HG03025 (cell line): Measurements from ENCODE around the gene PSMF1.
A peak's percentile ranks its signal among the peaks of the same experiment; 100 is the strongest.

ENCODE experiments used
- ATAC-seq: cut with Tn5 transposase; IDR thresholded peaks from one replicate; pipeline ENCODE4 v1.9.1; 2021; ENCODE audit warnings: mild to moderate bottlenecking, moderate library complexity; ENCODE audit not compliant: unreplicated experiment, low FRiP score

PSMF1 gene

DNA sequence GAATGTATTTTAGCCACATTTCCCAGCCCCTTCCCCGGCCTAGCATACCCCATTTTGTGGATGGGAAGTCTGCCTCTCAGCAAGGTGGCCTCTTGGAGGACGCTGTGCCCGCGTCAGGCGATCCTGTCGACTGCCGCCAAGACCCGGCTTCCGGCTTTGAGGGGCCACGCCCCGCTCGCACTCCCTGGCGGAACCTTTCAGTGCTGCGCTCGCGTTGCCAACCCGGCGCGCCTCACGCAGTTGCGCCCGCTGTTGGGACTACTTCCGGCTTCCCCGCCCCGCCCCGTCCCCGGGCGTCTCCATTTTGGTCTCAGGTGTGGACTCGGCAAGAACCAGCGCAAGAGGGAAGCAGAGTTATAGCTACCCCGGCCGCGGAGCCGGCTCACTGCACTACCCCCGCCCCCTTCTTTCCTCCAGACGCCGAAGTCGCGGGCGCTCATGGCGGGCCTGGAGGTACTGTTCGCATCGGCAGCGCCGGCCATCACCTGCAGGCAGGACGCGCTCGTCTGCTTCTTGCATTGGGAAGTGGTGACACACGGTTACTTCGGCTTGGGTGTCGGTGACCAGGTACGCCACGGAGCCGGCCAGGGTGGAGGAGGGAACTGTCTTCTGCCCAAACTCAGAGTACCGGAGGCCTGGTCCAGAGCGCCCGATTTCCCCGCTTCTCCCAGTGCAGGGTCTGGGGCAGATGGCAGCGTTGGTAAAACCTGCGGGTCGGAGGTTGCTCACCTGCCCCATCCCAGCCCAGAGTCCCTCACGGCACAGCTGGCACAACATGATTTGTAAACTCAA lies at the start of gene PSMF1:
TSS of gene PSMF1 (plus strand) at position 267 of the 792 bp plus-strand sequence. CDS start at position 439, 172 bp downstream.
- peak; percentile 91 for ATAC-seq

DNA sequence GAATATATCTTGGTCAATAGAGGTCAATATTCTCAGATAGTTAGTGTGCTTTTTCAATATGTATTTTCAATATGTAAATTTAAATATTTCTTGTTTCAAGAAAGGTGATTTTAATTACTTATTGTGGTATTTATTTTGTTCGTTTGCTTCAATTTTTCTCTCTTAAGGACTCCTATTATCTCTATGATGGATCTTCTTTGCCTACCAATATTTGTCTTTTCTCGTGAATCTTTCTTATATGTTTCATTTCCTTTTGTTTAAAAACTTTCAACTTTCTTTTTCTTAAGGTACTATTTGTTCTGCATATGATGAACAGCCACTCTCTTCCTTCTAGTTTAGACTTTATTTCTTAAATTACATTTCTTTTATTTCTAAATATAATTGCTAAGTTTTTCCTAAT lies 46.1 kb upstream of the PSMF1 start:
- no peak for ATAC-seq

- ATAC-seq = no peak
These were observed 42.8 kb upstream of the PSMF1 start for GRCh38 chr20:1075616-1076015.

GRCh38 chr20:1081891-1082290 lies 36.5 kb upstream of the PSMF1 start:
- no peak for ATAC-seq

DNA sequence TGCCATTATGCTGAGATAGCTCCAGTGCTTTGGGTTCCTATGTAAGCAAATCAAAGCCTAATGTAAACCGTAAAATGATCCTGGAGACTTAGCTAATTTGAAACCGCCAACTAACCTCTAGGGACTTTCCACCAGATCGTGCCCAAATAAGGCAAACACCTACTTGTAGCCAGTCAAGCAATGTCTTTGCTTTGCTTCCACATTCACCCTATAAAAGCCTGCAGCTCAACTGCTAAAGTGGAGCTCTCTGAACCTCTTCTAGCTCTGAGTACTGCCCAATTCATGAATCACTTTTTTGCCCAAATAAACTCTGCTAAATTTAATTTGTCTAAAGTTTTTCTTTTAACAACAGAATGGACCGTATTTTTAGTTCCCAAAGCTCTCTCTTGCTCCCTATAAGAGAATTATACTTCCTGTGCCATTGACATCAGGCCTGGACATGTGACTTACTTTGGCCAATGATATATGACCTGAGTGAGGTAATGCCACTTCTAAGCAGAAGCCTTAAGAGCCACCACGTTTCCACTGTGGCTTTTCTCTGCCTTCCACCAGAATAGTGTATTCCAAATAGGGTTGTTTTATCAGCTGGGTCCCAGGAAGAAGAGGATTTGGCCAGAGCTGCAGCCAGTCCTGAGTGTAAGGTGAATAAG lies 34.8 kb upstream of the PSMF1 start:
- no peak for ATAC-seq

DNA sequence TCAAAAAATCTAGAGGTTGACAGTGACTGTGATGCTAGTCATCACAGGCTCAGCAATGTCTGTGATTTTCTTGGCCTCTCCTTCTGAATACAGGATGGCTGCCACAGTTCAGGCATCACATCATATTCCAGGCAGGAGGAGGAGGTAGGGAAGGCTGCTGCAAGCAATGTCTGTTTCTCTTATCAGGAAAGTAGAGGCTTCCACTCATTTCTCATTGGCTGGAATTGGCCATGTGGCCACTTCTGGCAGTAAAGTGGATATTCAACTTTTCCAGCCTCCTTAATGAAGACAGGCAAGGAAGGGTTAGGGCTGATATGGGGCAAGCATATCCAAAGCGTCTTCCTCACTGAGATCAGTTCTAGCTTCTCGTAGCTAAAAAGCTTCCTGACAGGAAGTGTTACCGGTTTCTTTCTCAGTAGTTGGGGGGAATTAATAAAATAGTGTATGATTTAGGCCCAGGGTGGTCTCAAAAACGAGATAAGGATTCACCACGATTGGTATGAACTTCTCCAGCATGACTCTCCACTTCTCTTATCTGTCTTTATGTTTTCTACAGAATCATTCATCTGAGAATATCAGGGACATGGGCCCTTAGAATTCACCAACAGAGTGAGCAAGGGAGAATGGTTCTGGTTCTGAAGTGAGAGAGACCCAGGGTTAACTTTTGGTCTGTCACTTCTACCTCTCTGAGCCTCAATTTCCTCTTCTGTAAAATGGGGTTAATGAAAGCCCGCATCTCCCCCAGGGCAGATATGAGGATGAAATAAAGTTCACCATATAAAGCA lies 32.7 kb upstream of the PSMF1 start:
- no peak for ATAC-seq

- ATAC-seq = no peak
These were observed 31.9 kb upstream of the PSMF1 start for GRCh38 chr20:1086277-1087213.

DNA sequence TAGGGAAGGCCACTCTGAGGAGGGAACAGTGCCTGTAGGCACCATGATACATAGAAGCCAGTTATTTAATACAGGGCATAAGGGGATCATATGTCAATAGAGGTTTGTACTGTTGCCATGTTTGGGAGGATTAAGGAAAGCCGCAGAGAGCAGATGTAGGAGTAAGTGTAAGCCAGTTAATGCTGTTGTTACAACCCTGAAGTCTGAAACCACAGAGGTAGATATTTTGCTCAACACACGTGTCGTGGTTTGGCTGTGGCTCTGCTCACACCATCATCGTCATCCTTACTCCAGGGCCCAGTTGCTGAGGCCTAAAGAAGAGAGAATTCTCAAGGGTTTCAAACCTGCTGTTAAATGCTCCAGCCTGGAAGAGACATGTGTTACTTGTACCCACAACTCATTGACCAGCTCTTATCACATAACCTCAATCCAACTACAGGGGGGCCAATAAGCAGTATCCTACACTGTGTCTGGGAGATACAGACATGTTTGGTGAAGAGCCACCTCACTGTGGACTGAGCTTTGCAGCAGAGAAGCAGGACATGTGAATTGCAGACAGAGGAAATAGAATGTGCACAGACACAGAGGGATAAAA lies 31.0 kb upstream of the PSMF1 start:
- no peak for ATAC-seq

GRCh38 chr20:1094751-1095150 lies 23.7 kb upstream of the PSMF1 start:
- no peak for ATAC-seq

- no peak for ATAC-seq
These were observed 16.9 kb upstream of the PSMF1 start for GRCh38 chr20:1101533-1101932.

- no peak for ATAC-seq
These were observed 16.4 kb upstream of the PSMF1 start for GRCh38 chr20:1102016-1102415.

GRCh38 chr20:1103751-1104150 lies 14.7 kb upstream of the PSMF1 start:
- ATAC-seq = no peak

DNA sequence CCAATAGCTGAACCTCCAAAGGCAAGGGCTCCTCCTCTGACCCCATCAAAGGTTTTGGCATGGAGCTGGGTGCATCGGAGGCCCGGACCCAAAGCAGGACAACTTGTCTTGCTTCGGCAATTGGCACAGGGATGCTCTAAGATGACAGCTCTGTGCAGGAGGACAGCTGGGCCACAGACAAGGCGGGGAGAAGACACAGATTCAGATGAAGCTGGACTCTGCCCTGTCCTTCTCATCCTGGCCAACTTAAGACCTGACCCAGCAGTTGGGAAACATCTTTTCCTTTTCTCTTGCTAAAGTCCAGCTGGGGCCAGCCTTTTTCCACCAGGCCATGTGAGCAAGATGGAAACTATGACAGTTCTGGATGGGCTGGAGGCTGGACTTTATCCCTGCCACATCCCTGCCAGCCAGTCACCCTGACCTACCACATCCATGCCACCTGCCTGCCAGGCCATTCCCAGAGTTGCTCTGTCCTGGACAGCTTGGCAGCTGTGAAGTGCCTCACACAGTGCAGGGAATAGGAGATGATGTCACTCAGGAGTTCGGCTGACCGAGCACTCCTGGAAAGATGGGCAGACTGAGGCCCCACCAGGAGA lies 12.7 kb upstream of the PSMF1 start:
- ATAC-seq = no peak

DNA sequence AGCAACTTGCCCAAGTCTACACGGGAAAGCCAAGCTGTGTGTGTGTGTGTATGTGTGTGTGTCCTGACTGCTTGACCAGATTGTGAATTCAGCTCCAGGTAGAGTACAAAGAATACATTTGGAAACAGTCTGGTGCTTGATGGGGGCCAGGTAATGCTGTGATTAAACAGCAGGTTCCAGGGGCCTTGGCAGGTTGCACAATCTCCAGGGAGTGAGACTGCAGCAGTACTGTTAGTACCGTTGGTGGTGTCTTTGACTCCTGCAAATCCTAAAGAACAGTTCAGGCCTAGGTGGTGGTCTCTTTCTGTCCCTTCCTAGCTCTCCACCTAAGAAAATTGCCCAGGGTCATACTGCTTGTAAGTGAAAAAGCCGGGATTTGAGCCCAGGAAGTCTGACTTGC lies 11.2 kb upstream of the PSMF1 start:
- ATAC-seq = no peak

DNA sequence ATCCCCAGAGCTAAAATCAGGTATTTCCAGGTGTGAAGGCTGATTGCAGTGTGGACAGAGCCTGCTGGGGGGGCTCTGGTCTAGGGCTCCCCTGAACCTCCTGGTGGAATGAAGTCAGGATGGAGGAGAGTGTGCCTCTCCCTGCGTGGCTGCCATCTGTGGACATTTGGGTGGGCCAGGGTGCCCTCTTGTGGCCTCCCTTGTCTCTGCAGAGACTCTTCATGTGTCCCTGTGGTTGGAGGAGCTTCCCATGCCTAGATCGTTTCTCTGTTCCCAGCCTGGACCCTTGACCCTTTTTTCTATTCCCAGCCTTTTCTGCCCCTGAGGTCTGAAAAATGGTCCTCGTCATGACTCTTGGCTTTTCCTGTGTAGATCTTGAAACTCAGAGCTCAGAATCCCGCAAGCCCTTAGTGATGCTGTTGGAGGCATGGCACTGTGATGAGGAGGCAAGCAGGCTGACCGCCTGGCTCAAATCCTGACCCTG lies 9.9 kb upstream of the PSMF1 start:
- ATAC-seq = no peak

DNA sequence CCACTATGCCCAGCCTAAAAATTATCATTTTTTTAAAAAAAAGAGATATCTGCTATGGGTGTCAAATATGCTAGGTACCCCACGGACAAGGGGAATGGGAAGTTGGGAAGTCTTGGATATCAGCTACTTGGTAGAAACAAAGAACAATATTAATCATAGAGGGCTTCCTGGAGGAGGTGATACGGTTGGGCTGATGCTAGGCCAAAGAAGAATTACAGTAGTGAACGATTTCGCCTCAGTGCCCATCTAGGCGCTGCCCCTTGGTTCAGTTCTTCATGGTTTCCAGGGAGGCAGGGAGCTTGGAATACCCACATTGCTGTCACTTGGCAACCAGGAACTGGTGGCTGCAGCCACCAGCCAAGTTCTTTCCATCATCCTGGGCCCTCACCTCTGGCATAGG lies 5.5 kb upstream of the PSMF1 start:
- ATAC-seq = no peak

DNA sequence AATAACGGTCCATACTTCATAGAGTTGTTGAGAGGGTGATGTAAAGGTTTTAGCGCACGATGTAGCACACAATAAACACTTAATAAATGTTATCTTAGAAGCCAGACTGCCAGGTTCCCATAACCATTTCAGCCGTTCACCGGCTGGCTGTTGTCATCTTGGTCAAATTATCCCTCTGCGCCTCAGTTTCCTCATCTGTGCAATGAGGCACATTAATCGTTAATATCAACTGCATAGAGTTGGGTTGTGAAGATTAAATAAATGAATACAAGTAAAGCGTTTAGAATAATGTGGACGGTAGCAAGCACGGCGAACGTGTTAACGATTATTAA lies 432 bp upstream of the PSMF1 start:
- no peak for ATAC-seq

DNA sequence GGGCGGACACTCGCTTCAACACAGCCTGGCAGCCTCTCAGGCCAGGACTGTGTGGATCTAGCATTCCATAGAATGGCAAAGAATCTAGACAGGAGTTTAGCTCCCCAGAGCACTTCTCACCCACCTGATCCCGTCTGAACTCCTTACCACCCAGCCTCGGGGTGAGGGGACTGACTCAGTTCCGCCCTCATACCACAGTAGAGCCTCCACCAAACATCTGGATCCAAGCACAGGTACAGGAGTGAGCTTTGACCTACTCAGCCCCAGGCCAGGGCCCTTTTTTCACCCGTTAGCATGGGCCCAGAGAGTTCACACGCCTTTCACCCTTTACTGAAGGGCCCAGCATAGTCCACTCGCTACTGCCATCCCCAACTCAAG lies 715 bp downstream of the PSMF1 start:
- peak; percentile 12 for ATAC-seq

DNA sequence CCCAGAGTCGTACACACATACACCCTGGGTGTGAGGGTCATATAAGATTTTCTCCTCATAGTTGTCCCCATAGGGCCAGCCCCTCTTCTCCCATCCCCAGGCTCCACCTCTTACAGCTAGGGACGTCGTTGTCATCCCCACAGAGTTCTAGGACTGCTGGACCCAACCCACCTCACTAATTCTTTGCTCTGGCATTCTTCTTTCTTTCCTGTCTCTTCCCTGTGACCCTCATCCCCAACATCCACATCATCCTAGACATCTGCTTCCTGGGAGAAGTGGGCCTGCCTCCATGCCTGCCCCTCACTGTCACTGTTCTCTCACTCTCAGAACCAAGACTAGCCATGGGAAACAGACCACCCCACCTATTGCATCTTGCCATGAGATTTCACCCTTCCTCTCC lies 1.1 kb downstream of the PSMF1 start:
- ATAC-seq = no peak

- no peak for ATAC-seq
These were observed 3.0 kb downstream of the PSMF1 start for GRCh38 chr20:1121429-1121828.
